ENCODE results near the gene GCK.

The GCK gene

GRCh38 chr7:44188480-44189225 lies 586 bp downstream of the GCK start:
- no peak for DNase-seq (ENCODE audit: low spot score)
- in situ Hi-C loops (cut with MboI; ENCODE audit: low sequenced_read_pairs, unreplicated experiment) = no loop called here
- no peak for TF ChIP-seq CTCF (IDR thresholded peaks at IDR 0.05; ENCODE audit: borderline replicate concordance, control extremely low read depth, extremely low read depth, insufficient read depth, missing control alignments)

GRCh38 chr7:44187636-44188416 lies 1.4 kb downstream of the GCK start:
- DNase-seq (ENCODE audit: low spot score) = no peak
- in situ Hi-C loops (cut with MboI; ENCODE audit: low sequenced_read_pairs, unreplicated experiment) = no loop called here
- TF ChIP-seq CTCF (IDR thresholded peaks at IDR 0.05; ENCODE audit: borderline replicate concordance, control extremely low read depth, extremely low read depth, insufficient read depth, missing control alignments) = no peak

GRCh38 chr7:44186736-44187135 lies 2.5 kb downstream of the GCK start:
- no peak for TF ChIP-seq CTCF (IDR thresholded peaks at IDR 0.05; ENCODE audit: borderline replicate concordance, control extremely low read depth, extremely low read depth, insufficient read depth, missing control alignments)
- no peak for DNase-seq (ENCODE audit: low spot score)
- in situ Hi-C loops (cut with MboI; ENCODE audit: low sequenced_read_pairs, unreplicated experiment) = no loop called here

GRCh38 chr7:44185729-44186128 lies 3.5 kb downstream of the GCK start:
- no peak for TF ChIP-seq CTCF (IDR thresholded peaks at IDR 0.05; ENCODE audit: borderline replicate concordance, control extremely low read depth, extremely low read depth, insufficient read depth, missing control alignments)
- in situ Hi-C loops (cut with MboI; ENCODE audit: low sequenced_read_pairs, unreplicated experiment) = no loop called here
- no peak for DNase-seq (ENCODE audit: low spot score)

GRCh38 chr7:44184873-44185446 lies 4.3 kb downstream of the GCK start:
- no peak for DNase-seq (ENCODE audit: low spot score)
- in situ Hi-C loops (cut with MboI; ENCODE audit: low sequenced_read_pairs, unreplicated experiment) = no loop called here
- no peak for TF ChIP-seq CTCF (IDR thresholded peaks at IDR 0.05; ENCODE audit: borderline replicate concordance, control extremely low read depth, extremely low read depth, insufficient read depth, missing control alignments)

GRCh38 chr7:44184206-44184872 lies 4.9 kb downstream of the GCK start:
- no peak for DNase-seq (ENCODE audit: low spot score)
- in situ Hi-C loops (cut with MboI; ENCODE audit: low sequenced_read_pairs, unreplicated experiment) = no loop called here
- no peak for TF ChIP-seq CTCF (IDR thresholded peaks at IDR 0.05; ENCODE audit: borderline replicate concordance, control extremely low read depth, extremely low read depth, insufficient read depth, missing control alignments)

Measured in GM13976 (cell line).